GM12892 (cell line): Measurements from ENCODE around the gene PHLPP1.

Experiments
- POLR2A ChIP-seq: IDR thresholded peaks from 2 replicates; pipeline ENCODE4 v1.6.1; 2011; ENCODE audit warnings: low read depth, low read length, control low read depth
- POLR2AphosphoS5 ChIP-seq: IDR thresholded peaks from 2 replicates; pipeline ENCODE4 v1.6.1; 2011; ENCODE audit warnings: low read depth, low read length, control low read depth

- no peak for TF ChIP-seq POLR2AphosphoS5
- TF ChIP-seq POLR2A, result no peak
Observed at GRCh38 chr18:62784338-62784965, 69.1 kb downstream of the PHLPP1 start.
